ENCODE data around the gene OR8D1. TPM values are rescaled to one million over a fixed set of nuclear protein-coding genes. Genes with fewer than 3 reads are reported as not detected.

Gene OR8D1
- total and polyA plus RNA-seq, 9 of the 15 experiments (the other 6 are each of a cell fraction or from before 2014, with no cell fraction given), result 0.08 to 0.55 TPM; not detected in 7

GRCh38 chr11:124307093-124307492 lies 6.7 kb downstream of the OR8D1 start (continued):
- TF ChIP-seq ZNF134 (CRISPR knock-in tag; conservative IDR thresholded peaks at IDR 0.05) (no peak), U2AF1 (optimal IDR thresholded peaks at IDR 0.05; ENCODE audit: low read depth, low read length) (no peak), BCOR (IDR thresholded peaks at IDR 0.05) (no peak)

DNA sequence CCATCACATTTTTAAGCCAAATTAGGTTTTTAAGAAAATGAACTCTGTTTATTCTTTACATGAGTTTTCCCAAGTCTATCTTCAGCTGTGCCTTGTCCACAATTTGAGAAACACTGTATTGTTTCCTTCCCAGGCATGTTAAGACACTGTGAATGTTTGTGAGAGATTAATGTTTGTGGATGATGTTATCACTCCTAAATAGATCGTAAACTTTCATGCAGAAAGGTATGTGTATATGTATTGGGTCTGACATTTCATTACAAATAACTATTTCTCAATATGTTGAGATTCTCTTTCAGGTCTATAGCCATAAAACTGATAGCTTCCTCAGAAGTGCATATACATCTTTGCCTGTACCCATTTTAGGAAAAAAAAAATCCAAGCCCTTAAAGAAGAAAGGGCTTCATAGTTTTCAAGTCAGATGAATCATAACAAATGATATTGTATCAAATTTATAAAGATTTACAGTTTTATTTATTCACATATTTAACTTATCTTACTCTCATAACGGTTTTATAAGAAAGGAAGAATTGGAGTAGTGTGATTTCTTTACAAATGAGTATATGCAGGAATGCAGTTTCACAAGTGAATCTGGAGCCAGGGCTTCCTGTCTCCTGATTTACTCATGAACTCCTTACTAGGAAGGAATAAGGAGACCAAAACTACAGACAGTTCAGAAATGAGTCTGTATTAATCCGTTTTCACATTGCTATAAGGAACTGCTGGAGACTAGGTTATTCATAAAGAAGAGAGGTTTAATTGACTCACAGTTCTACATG lies 11.2 kb downstream of the OR8D1 start:
- ChIA-PET POLR2A (interaction anchor here (0.6 kb wide), 1 partner anchor 36 kb away, joined by 3 read pairs; no protein-coding TSS in a partner anchor), CTCF (ENCODE audit: low intra/inter-chr PET ratio) (no interaction called here)
- no peak overlapping the region for H3K4me2 ChIP-seq (ENCODE audit: insufficient read depth, low read length)
- no peak overlapping the region for H3K27ac ChIP-seq (ENCODE audit: extremely low read depth, low read depth, low read length)
- ATAC-seq (no peak), DNase-seq (ENCODE audit: extremely low read depth in 1 of 4, low spot score in 3 of 4) (no peak), FAIRE-seq (no peak)
- in situ Hi-C loops (cut with MboI), result no loop called here
- no peaks in the 10 kb centered on the region for H3K27me3 ChIP-seq (ENCODE audit: control insufficient read depth in 2 of 2, insufficient read depth in 2 of 2, low read length in 2 of 2)
- H3K9me1 ChIP-seq (ENCODE audit: control insufficient read depth, insufficient read depth, low read length), result no peaks in the 10 kb centered on the region
- H3K9me3 ChIP-seq (replicated peaks; ENCODE audit: control insufficient read depth, insufficient read depth, low read depth, low read length), result no peaks in the 10 kb centered on the region
- H3K4me1 ChIP-seq (replicated peaks in 1 of 2; ENCODE audit: control insufficient read depth in 2 of 2, insufficient read depth in 2 of 2, low read length in 2 of 2), result no peaks in the 10 kb centered on the region
- H3K4me3 ChIP-seq, result no peak overlapping the region
- H4K20me1 ChIP-seq (replicated peaks; ENCODE audit: control insufficient read depth, insufficient read depth, low read length), result no peaks in the 10 kb centered on the region
- no peaks in the 10 kb centered on the region for H3K79me2 ChIP-seq (ENCODE audit: control insufficient read depth, insufficient read depth, low read length)
- no peak for TF ChIP-seq ID3 (CRISPR knock-in tag; IDR thresholded peaks at IDR 0.05)
- TF ChIP-seq ID3 (tag; IDR thresholded peaks at IDR 0.05), result no peak
- TF ChIP-seq STAG1 (CRISPR knock-in tag; IDR thresholded peaks at IDR 0.05; ENCODE audit: borderline replicate concordance), result no peak
- no peak for TF ChIP-seq RFX1 (IDR thresholded peaks at IDR 0.05)
- TF ChIP-seq ZC3H8 (IDR thresholded peaks at IDR 0.05), result no peak
- TF ChIP-seq ZKSCAN1 (IDR thresholded peaks at IDR 0.05; ENCODE audit: low read depth, low read length), result no peak
- no peak for TF ChIP-seq ARID3B (CRISPR knock-in tag; IDR thresholded peaks at IDR 0.05; ENCODE audit: borderline replicate concordance)
- TF ChIP-seq, protein P1, sequence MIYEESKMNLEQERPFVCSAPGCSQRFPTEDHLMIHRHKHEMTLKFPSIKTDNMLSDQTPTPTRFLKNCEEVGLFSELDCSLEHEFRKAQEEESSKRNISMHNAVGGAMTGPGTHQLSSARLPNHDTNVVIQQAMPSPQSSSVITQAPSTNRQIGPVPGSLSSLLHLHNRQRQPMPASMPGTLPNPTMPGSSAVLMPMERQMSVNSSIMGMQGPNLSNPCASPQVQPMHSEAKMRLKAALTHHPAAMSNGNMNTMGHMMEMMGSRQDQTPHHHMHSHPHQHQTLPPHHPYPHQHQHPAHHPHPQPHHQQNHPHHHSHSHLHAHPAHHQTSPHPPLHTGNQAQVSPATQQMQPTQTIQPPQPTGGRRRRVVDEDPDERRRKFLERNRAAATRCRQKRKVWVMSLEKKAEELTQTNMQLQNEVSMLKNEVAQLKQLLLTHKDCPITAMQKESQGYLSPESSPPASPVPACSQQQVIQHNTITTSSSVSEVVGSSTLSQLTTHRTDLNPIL (CRISPR knock-in tag; IDR thresholded peaks at IDR 0.05), result no peak
- TF ChIP-seq ZKSCAN3 (CRISPR knock-in tag; IDR thresholded peaks at IDR 0.05), result no peak
- TF ChIP-seq, protein P2, sequence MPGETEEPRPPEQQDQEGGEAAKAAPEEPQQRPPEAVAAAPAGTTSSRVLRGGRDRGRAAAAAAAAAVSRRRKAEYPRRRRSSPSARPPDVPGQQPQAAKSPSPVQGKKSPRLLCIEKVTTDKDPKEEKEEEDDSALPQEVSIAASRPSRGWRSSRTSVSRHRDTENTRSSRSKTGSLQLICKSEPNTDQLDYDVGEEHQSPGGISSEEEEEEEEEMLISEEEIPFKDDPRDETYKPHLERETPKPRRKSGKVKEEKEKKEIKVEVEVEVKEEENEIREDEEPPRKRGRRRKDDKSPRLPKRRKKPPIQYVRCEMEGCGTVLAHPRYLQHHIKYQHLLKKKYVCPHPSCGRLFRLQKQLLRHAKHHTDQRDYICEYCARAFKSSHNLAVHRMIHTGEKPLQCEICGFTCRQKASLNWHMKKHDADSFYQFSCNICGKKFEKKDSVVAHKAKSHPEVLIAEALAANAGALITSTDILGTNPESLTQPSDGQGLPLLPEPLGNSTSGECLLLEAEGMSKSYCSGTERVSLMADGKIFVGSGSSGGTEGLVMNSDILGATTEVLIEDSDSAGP (CRISPR knock-in tag; IDR thresholded peaks at IDR 0.05), result no peak
- TF ChIP-seq CC2D1A (IDR thresholded peaks at IDR 0.05), result no peak
- TF ChIP-seq ZNF830 (CRISPR knock-in tag; IDR thresholded peaks at IDR 0.05), result no peak
- 18% methylated on average over 3 of the region's 3 CpGs for WGBS (ENCODE audit: insufficient coverage, low coverage, missing lambda C conversion rate)
- no TSS peak for BruUV-seq (replicated peaks)
- no peak overlapping the region for H3K9ac ChIP-seq (ENCODE audit: insufficient read depth in 1 of 2, low read depth in 2 of 2, low read length in 2 of 2)
- H2AFZ ChIP-seq (ENCODE audit: low read depth, low read length), result no peak overlapping the region
- intact Hi-C loops (cut with micrococcal nuclease), result no loop called here
- 0 out of 3 replicates have a peak, but pooled peaks cover 3% of the 10 kb centered on the region for H3K36me3 ChIP-seq (ENCODE audit: control insufficient read depth, insufficient read depth, low read length)

Measured in K562 (cell line).